Activated CD4-positive, alpha-beta T cell treated with anti-CD3 and anti-CD28 coated beads for 24 hours (primary cell): ENCODE results near the gene CCL25.
"Not testable (repeated sequence)": the region's sequence is repeated elsewhere in the genome, so short reads cannot be mapped to it uniquely, and the experiment has no call there.

ENCODE experiments used
- DNase-seq, 2 donors: peaks; one replicate each; pipeline ENCODE4 v3.0.0-alpha.2; 2020; ENCODE audit warnings: low read depth in 2 of 2

The CCL25 gene

DNA sequence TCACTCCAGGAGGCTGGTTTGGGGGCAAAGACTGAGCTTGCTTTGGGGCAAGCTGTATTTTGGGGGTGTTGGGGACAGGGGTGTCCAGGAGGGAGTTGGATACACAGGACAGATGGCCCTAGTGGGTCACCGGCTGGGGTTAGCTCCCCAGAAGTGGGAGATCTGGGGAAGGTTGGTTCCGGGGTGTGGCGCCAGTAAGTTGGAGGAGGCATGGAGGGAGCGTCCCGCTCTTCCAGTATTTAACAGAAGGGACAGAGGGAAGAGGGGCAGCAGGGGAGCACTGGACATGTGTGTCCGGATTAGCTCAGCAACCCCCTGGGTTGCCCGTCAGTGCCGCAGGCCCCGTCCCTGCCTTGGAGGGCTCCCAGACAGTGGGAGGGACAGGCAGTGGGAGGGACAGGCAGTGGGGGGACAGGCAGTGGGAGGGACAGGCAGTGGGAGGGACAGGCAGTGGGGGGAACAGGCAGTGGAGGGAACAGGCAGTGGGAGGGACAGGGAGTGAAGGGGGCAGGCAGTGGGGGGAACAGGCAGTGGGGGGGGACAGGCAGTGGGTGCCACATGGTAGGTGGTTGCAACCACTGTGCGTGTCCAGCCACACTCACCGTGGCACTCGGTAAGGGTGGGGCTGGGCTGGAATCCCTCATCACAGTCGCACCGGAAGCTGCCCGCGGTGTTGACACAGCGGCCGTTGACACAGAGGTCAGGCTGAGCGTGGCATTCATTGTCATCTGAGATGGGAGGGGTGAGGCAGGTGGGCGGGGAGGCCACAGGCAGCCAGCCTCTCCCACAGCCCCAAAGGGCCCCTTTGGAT is 33.2 kb downstream of the CCL25 start:
- DNase-seq = no peak

DNA sequence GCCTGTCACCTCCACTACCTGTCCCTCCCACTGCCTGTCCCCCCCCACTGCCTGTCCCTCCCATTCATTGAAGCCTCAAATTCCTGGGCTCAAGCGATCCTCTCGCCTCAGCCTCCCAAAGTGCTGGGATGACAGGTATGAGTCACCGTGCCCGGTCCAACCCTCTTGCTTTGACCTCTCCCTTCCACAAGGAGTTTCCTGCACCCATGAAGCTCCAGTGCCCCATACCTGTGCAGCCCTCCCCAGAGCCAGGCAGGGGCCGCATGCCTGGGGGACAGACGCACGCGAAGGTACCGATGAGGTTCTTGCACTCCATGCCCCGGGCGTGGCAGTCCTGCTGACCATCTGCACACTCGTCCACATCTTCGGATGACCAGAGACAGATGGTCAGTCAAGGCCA is 34.3 kb downstream of the CCL25 start:
- DNase-seq = no peak

DNA sequence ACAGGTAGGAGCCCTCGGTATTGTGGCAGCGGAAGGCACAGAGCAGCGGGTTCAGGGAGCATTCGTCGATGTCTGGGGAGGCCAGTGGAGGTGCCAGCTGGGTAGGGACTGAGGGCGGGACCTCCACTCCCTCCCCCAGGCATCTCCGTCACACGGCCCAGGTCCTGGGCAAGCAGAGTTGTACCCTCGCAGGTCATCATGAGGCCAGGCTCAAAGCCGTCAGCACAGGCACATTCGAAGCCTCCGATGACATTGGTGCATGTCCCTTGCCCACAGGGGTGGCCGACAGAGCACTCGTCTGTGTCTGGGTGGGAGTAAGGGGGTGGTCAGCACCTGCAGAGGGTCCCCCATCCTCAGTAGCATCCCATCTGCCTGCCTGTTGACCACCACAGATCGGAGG is 35.3 kb downstream of the CCL25 start:
- DNase-seq = no peak

DNA sequence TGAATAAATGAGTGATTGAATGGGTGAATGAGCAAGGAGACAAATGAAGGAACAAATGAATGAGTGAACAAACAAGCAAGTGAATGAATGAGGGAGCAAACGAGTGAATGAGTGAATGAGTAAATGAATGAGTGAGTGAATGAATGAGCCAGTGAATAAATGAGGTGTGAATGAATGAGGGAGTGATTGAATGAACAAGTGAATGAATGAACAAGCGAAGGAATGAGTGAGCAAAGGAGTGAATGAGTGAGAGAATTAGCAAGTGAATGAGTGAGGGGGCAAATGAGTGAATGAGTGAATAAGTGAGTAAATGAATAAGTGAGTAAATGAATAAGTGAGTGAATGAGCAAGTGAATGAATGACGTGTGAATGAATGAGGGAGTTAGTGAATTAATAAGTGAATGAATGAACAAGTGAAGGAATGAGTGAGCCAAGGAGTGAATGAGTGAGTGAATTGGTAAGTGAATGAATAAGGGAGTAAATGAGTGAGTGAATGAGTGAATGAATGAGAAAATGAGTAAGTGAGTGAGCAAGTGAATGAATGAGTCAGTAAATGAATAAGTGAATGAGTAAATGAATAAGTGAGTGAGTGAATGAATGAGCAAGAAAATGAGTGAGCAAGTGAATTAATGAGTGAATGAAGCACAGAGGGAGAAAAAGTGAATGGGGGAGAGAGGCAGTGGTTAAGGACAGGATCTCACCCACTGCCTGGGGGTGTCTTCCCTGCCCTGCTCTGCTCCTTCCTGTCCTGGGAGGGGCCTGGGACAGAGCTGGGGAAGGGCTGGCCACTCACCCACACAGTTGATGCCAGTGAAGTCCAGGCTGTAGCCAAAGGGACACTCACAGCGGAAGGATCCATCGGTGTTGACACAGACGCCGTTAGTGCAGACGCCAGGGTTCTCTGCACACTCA is 36.4 kb downstream of the CCL25 start:
- no peak for DNase-seq

DNA sequence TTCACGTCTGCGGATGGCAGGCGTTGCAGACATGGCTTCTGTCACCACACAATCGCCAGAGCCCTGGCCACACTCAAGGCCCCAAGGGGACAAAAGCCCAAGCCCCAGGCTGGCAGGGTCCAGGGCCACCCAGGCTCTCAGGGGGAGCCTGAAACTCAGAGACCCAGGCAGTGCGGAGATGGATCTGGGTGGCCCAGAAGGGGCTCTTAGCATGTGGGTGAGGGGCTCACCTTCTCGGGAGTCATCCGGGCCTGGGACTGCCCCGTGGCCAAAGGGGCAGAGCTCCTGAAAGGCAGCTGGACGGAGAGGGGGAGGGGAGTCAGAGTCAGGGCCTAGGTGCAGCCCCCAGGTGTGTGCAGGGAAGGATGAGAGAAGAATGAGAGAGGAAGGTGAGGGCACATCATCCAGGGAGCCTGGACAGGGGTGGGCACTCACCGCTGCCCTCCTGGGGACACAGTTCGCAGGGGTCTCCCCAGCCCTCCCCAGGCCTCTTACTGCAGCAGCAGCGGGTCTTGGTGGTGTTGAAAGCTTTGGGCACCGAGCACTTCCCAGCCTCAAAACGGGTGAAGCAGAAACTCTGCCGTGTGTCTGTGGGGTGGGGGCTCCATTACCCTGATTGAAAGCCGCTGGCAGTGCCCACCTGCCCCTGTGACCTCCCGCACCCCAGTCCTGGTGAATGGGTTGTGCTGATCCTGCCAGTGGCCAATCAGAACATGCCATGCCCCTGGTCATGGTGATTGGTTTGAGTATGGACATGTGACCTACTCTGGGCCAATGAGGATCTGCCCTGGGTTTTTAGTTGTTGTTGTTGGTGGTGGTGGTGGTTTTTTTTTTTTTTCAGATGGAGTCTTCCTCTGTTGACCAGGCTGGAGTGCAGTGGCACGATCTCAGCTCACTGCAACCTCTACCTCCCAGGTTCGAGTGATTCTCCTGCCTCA is 37.4 kb downstream of the CCL25 start:
- no peak for DNase-seq

DNA sequence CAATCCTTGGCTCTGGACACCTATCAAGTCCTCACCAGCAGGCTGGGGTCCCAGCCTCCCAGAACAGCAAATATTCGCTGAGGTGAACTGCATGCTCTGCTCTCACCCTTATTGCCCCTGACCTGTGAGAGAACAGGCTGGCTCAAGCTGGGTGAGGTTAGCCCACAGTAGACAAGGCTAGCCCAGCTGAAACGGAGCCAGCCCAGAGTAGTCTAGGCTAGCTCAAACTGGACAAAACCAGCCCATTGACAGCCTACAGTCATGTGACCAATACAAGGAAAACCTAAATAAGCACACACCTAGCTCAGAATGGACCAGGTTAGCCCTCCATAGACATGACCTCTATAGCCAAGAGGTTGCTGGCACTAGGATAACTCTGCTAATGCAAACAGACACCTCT is 38.4 kb downstream of the CCL25 start:
- no peak for DNase-seq

DNA sequence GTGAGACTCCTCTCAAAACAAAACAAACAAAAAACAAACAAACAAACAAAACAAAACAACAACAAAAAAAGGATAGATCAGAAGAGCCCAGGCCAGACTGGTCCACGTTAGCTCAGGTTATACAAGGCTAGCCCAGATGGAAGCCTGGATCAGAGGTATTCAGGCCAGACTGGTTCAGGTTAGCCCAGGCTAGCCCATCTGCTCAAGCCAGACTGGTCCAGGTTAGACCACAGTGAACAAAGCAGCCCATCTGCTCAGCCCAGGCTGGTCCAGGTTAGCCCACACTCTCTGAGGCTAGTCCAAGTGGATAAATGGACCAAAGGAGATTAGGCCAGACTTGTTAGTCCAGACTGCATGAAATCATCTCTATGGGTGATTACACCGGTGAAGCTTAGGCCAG is 41.2 kb downstream of the CCL25 start:
- no peak for DNase-seq

DNA sequence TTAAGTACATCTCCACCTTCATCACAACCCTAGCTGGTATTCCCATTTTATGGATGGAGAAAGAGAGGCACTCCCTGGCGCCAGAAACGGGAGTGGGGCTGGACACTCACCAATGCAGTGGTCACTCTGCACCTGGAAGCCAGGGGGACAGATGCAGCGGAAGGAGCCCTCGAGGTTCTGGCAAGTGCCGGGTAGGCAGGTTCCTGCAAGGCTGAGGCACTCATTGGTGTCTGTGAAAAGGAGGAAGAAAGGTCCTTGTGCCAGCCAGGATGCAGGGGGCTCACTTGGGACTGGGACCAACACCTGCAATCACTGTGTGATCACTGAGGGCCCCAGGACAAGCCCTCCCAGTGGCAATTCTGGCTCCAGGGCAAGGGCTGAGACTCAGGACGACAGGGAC is 41.8 kb downstream of the CCL25 start:
- no peak for DNase-seq

DNA sequence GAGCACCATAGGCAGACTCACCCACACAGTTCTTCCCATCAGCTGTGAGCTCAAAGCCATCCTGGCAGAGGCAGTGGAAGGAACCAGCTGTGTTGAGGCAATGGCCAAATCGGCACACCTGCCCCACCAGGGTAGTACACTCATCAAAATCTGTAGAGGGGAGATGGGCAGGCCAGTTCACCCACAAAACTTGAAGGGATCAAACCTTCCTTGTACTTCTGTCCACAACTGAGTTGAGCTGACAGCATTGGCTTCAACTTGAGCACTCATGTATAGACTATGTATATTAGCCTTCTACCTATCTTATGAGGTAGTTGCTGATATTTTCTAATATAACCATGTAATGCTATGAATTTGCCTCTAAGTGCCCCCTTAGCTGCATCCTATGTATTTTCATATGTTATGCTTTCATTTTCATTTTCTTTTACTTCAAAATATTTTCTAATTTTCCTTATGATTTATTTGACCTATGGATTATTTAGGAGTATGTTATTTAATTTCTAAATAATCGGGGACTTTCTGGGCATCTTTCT is 42.9 kb downstream of the CCL25 start:
- DNase-seq = no peak

DNA sequence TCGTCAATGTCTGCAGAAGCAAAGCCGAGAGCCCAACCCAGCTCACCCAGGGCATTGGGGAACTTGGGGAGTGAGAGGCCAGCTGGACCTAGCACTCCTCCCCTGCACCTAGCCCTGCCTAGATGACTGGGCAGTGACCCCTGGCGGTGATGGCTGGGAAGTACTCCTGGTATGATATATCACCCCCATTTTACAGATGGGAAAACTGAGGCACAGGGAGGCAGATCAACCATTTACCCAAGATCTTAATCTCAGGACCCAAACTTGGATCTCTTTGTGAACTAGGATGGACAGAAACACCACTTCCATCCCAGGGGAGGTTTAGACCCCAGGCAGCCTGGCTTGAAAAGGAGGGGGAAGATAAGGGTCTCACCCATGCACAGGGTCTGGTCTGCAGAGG is 43.5 kb downstream of the CCL25 start:
- DNase-seq = no peak

DNA sequence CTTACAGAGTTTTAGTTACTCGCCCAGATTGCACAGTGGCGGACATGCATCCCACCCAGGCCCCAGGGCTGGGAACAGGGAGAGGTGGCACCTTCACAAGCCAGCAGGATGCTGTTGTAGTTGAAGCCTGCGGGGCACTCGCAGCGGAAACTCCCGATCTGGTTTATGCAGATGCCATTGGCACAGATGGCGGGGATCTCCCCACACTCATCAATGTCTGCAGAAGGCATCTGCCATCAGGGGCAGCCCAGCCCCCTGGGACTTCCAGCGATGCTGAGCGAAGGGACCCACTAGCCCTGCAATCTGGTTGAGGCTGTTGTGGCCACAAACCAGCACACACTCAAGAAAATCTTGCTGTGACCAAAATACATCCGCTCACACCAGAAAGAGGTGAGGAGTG is 44.6 kb downstream of the CCL25 start:
- no peak for DNase-seq

DNA sequence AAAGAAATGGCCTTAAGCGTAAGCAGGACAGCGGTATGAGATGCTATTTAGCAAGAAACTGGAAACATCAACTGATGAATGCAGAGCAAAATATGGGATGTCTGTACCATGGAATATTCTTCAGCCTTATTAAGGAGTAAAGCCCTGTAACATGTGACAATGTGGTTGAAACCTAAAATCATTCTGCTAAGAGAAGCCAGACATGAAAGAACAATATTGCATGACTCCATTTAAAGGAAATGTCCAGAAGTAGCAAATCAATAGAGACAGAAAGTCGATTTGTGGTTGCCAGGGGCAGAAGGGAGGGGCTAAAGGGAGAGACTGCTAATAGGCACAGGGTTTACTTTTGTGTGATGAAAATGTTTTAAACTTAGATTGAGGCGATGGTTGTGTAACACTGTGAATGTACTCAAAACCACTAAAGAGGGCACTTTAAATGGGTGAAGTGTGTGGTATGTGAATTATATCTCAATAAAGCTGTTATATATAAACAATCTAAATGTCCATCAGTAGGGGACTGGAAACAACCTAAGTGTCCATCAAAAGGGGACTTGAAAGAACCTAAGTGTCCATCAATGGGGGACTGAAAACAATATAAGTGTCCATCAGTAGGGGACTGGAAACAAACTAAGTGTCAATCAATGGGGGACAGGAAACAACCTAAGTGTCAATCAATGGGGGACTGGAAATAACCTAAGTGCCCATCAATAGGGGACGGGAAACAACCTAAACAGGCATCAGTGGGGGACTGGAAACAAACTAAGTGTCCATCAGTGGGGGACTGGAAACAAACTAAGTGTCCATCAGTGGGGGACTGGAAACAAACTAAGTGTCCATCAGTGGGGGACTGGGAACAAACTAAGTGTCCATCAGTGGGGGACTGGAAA is 45.4 kb downstream of the CCL25 start:
- DNase-seq = no peak

DNA sequence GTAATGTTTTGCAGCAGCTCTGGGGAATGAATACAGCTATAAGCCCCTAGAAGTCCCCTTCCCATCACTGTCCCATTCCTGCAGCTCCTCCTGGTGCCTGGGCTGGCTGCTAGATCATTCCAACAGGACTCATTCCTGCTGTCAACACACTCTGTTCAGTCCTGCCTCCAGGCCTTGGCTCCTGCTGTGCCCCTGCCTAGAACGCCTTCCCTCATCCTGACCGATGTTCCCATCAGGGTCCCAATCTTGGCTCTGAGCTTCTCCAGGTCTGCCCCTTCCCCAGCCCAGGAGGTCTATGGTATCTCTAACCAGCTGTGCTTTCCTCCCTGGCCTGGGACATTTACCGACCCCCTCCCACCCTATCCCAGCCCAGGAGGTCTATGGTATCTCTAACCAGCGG is 48.8 kb downstream of the CCL25 start:
- DNase-seq = no peak

DNA sequence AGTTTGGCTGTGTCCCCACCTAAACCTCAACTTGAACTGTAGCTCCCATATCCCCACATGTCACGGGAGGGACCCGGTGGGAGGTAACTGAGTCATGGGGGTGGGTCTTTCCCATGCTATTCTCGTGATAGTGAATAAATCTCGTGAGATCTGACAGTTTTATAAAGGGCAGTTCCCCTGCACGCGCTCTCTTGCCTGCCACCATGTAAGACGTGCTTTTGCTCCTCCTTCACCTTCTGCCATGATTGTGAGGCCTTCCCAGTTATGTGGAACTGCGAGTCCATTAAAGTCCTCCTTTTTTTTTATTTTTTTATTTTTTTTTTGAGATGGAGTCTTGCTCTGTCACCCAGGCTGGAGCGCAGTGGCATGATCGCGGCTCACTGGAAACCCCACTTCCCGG is 49.4 kb downstream of the CCL25 start:
- not testable (repeated sequence) for DNase-seq

DNA sequence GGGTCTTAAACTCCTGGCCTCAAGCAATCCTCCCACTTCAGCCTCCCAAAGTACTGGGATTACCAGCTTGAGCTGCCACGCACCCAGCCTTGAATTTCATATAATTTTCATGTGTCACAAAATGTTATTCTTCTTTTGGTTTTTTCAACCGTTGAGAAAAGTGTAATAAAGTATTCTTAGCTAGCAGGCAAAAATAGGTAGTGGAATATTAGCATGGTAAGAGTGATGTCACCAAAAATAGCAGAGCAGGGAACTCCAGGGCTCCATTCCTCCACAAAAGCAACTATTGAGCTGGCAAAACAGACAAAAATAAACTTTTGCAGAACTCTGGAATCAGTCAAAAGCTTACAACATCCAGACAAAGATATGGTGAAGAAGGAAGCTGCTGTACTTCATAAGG is 52.9 kb downstream of the CCL25 start:
- DNase-seq = no peak

DNA sequence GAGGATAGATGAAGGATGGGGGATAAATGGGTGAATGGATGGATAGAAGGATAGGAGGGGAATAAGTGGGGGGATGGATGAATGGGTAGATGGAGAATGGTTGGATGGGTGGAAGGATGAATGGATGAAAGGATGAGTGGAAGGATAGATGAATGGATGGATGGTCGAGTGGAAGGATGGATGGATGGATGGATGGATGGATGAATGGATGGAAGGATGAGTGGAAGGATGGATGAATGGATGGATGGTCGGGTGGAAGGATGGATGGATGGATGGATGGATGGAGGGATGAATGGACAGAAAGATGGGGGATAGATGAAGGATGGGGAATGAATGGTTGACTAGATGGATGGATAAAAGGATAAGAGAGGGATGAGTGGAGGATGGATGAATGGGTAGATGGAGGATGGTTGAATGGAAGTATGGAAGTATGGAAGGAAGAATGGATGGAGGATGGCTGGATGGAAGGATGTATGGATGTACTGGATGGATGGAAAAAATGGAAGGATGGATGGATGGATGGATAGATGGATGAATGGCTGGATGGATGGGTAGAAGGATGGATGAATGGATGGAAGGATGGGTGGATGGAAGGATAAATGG is 54.8 kb downstream of the CCL25 start:
- no peak for DNase-seq

DNA sequence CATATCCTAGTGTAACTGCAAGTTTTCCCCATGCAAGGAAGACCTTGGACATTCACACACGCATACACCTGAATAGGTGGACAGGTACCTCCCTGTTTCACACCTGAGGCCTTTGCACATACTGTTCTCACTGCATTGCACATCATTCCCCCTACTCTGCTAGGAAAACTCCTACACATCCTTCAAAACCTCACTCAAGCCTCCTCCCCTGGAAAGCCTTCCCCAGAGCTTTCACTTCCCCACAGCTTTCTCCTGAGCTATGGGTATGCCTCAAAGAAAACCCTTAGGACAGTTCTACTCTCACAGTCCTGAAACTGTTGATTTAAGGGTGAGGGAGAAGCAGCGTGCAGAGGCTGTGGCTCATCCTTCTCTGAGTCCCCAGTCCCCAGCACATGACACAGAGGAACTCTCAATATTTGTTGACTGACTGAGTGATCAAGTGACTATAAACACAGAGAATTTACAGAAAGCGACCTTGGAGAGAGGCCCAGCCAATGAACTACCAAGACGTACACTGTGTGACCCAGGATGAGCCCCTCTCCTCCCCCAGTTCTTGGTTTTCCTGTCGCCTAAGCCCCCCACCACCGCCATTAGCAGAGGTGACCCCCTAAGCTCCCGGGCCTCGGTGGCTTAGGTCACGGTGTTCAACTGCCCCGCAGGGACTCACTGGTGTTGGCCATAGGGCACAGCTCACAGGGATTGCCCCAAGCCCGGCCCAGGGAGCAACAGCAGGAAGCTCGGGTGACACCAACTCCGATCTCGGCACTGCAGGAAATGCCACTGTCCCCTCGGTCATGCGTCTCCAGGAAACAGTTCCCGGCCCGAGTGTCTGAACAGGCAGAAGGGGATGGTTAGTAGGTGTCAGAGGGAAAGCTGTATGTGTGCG is 56.2 kb downstream of the CCL25 start:
- no peak for DNase-seq

DNA sequence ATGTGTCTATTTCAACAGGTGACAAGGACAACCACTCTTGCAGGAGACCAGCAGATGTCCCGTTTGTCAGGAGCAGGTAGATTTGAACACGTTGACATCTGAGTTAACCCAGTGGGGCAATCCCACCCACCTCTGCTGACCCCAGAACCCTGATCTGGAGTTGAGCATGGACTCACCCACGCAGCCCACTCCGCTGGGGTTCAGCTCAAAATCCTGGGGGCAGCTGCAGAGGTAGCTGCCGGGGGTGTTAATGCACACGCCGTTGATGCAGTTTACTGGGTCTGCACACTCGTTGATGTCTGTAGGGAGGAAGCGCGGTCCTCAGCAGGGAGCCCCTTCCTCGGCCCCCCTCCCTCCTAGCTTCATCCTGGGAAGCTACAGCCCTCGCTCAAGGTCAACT is 56.9 kb downstream of the CCL25 start:
- DNase-seq = no peak
